CD4-positive, alpha-beta T cell treated with Interleukin-21 for 1 hour (primary cell): Measurements from ENCODE around the gene STK11IP.

Experiments used
- DNase-seq: peaks from one replicate; pipeline ENCODE4 v3.0.0-alpha.2; 2020

Gene STK11IP

DNA sequence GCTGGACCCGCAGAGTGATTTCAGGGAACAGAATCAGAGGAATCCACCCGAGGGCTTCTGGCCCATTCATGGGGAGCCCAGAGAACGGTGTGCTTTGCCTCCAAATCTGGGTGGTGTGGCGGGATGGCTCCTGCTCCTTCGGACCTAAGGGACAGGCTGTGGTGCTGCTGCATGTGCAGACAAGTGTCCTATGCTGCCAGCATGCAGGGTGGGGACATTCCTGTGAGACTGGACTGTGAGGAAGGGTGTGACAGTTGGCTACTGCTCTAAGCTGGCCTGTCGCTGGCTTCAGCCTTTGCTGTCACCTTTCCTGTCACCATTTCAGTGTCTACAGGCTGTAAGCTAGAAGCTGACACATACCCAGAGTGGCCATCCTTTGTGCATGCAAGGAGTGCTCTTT lies 26.9 kb downstream of the STK11IP start:
- no peak for DNase-seq

GRCh38 chr2:219625179-219625578 lies 27.5 kb downstream of the STK11IP start:
- DNase-seq = no peak

- no peak for DNase-seq
Observed at GRCh38 chr2:219626540-219626939, 28.9 kb downstream of the STK11IP start.

- no peak for DNase-seq
Observed at GRCh38 chr2:219627103-219628100, 29.7 kb downstream of the STK11IP start, which contains the start of gene SLC4A3. TSS of gene SLC4A3 (plus strand) at chr2:219627630. CDS start at chr2:219627993, 363 bp downstream.

DNA sequence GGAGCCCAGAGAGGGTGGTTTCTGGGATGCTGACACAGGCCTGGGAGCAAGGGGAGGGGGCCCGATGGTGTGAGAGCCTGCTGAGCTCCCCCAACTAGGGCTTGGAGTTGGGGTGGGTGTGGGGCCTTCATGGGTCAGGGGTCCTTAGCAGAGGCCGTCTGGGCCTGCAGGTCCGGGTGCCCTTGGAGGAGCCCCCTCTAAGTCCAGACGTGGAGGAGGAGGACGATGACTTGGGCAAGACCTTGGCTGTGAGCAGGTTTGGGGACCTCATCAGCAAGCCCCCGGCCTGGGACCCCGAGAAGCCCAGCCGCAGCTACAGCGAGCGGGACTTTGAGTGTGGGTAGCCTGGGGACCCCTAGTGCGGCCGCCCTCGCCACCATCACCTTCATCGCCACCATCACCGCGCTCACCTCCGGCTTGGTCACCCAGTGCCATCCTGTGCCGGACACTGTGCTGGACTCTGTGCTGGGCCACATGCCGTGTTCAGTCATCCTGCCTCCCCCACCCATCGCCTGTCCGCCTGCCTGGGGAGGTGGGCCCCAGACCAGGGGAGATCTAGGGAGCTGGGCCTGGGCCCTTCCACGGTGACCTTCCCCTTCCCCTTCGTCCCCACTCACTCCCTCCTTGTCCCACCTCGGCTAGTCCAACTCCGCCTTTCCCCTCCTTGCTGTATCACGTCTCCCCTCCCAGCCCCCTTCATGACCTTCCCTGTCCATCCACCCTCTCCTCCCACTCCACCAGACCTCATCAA lies 30.8 kb downstream of the STK11IP start:
- DNase-seq = no peak

- DNase-seq = no peak
Observed at GRCh38 chr2:219628986-219629901, 31.6 kb downstream of the STK11IP start.

DNA sequence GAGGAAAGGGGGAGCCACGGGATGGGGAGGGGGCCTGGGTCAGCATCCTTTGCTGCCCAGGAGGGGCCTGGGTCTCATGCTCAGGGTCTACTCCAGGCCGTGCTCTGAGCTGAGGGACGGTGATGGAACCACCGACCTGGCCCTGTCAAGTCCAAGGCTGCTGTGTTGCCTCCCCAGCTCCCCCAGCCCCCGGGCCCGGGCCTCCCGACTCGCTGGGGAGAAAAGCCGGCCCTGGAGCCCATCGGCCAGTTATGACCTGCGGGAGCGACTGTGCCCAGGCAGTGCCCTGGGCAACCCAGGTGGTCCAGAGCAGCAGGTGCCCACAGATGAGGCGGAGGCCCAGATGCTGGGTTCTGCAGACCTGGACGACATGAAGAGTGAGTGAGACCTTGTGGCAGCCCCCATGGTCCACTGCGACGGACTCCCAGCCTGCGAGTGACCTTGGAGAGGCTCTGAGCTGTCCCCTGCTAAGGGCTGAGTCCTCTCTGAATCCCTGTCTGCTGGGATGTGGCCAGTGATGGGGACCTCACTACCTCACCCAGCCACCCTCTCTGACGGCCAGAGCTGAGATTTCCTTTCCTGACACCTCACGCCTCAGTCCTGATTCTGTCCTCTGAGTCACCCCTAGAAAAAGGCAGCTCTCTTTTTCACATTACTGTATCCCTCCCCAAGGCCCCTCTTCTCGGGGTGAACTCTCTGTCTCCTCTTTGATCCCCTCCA lies 32.5 kb downstream of the STK11IP start:
- DNase-seq = no peak

DNA sequence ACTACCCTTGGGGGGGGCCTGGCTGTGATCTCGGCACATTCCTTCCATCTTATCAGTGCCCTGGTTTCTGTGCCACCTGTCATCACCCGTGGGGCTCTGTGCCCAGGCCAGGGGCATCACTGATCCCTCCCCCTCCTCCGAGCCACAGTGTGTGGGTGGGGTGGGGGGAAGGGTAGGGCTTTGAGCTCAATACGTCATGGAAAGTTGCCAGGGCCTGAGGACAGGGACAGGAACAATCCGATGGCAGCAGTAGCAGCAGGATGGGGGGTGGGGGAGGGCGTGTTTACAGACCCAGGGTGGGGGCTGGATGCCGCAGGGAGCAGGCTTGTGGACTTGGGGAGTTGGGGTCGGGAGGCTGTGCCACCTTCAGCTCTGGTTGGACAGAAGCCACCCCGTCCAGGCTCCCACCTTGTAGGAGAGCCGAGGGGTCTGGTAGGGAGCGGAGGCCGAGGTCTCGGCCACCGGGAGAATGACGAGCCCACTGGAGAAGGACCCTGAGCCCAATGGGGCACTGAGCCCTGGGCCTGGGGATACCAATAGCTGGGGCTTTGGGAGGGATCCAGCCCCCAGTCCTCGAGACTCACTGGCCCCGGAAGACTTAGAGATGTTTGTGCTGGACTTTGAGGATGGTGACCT lies 33.2 kb downstream of the STK11IP start:
- no peak for DNase-seq

DNA sequence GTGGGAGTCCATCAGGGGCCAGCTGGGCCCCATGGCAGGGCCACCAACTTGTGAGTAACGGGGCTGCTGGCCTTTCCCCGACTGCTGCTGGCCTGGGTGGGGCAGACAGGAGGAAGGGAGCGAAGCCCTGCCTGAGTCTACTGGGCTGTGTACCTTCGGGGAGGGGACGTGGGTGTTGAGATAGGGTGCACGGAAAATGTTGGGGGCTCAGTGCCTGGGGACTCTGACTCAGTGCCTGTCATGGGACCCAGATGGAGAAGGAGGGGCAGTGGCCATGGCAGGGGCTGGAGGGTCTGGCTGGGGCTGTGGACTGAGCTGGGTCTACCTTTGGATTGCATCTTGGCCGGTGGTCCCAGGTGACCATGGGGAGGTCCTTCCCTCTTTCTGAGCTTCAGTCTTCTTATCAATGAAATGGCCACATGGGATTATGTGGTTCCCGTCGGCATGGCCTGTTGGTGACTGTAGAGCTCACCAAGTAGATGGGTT lies 33.8 kb downstream of the STK11IP start:
- no peak for DNase-seq

DNA sequence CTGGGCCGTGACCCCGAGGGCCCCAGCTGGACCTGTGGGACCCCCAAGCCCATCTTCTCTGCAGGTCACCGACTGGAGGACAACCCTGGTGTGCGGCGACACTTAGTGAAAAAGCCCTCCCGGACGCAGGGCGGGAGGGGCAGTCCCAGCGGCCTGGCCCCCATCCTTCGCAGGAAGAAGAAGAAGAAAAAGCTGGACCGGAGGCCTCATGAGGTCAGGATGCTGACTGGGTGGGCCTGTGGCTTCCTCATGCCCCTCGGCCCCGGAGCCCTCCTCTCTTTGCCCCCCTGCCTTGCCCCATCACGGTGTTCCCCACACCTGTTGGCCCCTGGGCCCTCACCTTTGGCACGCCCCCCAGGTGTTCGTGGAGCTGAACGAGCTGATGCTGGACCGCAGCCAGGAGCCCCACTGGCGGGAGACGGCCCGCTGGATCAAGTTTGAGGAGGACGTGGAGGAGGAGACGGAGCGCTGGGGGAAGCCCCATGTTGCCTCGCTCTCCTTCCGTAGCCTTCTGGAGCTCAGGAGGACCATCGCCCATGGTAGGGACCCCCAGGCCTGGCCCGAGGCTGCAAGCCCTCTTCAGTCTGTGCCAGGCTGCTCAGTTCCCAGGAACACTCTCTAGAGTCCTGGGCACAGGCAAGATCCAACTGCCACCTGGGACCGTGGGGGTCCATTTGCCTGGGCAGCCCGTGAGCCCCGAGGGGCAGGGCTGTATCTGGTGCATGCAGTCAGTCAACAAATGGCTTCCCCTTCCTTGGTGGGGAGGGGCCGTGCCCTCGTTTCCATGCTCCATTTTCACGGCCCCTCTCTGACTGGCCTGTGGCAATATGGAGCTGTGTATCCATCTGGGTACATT lies 34.5 kb downstream of the STK11IP start:
- DNase-seq = no peak

GRCh38 chr2:219632760-219633105 lies 35.1 kb downstream of the STK11IP start:
- no peak for DNase-seq

- no peak for DNase-seq
Observed at GRCh38 chr2:219633276-219634065, 35.8 kb downstream of the STK11IP start.

DNA sequence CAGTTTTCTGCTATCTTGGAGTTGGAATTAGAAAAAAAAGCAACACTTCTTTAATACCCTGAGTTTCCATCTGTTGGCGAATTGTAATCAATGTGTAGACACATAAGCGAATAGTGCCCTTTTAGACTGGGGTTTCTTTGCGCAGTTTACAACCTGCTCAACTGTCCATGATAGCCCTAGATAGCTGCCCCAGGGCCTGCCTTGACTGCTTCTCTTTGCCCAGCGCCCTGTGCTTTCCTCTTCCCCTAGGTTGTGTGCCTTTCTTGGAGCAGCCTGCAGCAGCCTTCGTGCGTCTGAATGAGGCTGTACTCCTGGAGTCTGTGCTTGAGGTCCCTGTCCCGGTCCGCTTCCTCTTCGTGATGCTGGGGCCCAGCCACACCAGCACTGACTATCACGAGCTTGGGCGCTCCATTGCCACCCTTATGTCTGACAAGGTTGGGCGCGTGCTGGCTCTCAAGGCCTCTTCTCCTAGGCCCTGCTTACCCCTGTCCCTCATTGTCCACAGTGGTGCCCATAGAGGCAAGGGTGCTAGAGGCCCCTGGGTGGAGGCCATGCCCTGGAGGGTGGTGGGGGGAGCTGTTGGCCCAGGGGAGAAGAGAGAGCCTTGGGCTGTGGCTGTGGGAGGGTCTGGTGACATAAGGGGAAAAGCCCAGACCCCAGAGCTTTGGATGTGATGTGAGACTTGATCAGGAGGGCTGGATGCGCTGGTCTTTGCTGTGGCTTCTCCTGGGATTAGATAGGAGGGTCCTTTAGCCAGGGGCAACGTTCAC lies 36.7 kb downstream of the STK11IP start:
- no peak for DNase-seq

GRCh38 chr2:219634951-219635751 lies 37.5 kb downstream of the STK11IP start:
- DNase-seq = no peak

DNA sequence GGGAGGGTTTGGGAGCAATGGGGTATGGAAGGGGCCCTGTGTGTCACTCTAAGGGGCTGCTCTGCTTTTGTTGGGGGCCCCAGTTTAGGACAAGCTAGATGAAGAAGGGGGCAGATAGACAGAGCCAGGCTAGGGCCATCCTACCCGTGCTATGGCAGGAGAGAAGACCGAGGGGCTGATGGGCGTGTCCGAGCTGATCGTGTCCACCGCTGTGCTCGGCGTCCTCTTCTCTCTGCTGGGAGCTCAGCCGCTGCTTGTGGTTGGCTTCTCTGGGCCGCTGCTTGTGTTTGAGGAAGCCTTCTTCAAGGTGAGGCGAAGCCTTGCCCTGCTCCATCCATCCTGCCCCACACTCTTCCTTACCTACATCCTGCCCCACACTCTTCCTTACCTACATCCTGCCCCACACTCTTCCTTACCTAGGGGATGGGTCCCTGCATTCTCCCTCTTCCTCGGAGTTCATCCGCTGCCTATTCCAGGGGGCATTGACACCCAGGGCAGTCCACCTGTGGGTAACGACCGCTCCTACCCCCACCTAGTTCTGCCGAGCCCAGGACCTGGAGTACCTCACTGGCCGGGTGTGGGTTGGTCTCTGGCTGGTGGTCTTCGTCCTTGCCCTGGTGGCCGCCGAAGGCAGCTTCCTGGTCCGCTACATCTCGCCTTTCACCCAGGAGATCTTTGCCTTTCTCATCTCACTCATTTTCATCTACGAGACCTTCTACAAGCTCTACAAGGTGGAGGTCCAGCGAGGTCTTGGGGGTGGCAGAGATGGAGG lies 38.7 kb downstream of the STK11IP start:
- DNase-seq = no peak

GRCh38 chr2:219636941-219637841 lies 39.5 kb downstream of the STK11IP start:
- no peak for DNase-seq
